ENCODE measurements around the gene SPATC1L.

Gene SPATC1L

DNA sequence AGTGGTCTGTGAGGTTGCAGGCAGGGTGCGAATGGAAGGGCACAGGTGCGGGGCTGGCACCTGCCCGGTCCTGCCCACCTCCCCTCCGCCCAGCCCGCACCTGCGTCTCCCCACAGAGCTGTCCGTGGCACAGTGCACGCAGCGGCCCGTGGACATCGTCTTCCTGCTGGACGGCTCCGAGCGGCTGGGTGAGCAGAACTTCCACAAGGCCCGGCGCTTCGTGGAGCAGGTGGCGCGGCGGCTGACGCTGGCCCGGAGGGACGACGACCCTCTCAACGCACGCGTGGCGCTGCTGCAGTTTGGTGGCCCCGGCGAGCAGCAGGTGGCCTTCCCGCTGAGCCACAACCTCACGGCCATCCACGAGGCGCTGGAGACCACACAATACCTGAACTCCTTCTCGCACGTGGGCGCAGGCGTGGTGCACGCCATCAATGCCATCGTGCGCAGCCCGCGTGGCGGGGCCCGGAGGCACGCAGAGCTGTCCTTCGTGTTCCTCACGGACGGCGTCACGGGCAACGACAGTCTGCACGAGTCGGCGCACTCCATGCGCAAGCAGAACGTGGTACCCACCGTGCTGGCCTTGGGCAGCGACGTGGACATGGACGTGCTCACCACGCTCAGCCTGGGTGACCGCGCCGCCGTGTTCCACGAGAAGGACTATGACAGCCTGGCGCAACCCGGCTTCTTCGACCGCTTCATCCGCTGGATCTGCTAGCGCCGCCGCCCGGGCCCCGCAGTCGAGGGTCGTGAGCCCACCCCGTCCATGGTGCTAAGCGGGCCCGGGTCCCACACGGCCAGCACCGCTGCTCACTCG, 52.2 kb downstream of the SPATC1L start:
- no peak for ATAC-seq
- TF ChIP-seq SNAI2 (CRISPR knock-in tag; IDR thresholded peaks at IDR 0.05) (no peak), ESRRG (CRISPR knock-in tag; IDR thresholded peaks at IDR 0.05) (no peak), TCF4 (CRISPR knock-in tag; IDR thresholded peaks at IDR 0.05; ENCODE audit: borderline replicate concordance) (no peak), ISL1 (CRISPR knock-in tag; IDR thresholded peaks at IDR 0.05) (no peak), OSR1 (CRISPR knock-in tag; IDR thresholded peaks at IDR 0.05) (no peak), BACH2 (CRISPR knock-in tag; IDR thresholded peaks at IDR 0.05; ENCODE audit: borderline replicate concordance) (no peak), TOX (CRISPR knock-in tag; IDR thresholded peaks at IDR 0.05; ENCODE audit: borderline replicate concordance) (no peak), ZNF70 (CRISPR knock-in tag; IDR thresholded peaks at IDR 0.05) (no peak), ARNTL (CRISPR knock-in tag; IDR thresholded peaks at IDR 0.05; ENCODE audit: borderline replicate concordance, low read depth) (no peak), ZNF8 (CRISPR knock-in tag; IDR thresholded peaks at IDR 0.05) (no peak), ZNF565 (CRISPR knock-in tag; conservative IDR thresholded peaks at IDR 0.05; ENCODE audit: low read depth) (no peak), PPARA (CRISPR knock-in tag; IDR thresholded peaks at IDR 0.05; ENCODE audit: borderline replicate concordance) (no peak), CSDC2 (CRISPR knock-in tag; IDR thresholded peaks at IDR 0.05) (no peak), ZFP30 (CRISPR knock-in tag; IDR thresholded peaks at IDR 0.05) (no peak)
- TF ChIP-seq, protein P1, sequence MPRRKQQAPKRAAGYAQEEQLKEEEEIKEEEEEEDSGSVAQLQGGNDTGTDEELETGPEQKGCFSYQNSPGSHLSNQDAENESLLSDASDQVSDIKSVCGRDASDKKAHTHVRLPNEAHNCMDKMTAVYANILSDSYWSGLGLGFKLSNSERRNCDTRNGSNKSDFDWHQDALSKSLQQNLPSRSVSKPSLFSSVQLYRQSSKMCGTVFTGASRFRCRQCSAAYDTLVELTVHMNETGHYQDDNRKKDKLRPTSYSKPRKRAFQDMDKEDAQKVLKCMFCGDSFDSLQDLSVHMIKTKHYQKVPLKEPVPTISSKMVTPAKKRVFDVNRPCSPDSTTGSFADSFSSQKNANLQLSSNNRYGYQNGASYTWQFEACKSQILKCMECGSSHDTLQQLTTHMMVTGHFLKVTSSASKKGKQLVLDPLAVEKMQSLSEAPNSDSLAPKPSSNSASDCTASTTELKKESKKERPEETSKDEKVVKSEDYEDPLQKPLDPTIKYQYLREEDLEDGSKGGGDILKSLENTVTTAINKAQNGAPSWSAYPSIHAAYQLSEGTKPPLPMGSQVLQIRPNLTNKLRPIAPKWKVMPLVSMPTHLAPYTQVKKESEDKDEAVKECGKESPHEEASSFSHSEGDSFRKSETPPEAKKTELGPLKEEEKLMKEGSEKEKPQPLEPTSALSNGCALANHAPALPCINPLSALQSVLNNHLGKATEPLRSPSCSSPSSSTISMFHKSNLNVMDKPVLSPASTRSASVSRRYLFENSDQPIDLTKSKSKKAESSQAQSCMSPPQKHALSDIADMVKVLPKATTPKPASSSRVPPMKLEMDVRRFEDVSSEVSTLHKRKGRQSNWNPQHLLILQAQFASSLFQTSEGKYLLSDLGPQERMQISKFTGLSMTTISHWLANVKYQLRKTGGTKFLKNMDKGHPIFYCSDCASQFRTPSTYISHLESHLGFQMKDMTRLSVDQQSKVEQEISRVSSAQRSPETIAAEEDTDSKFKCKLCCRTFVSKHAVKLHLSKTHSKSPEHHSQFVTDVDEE (CRISPR knock-in tag; IDR thresholded peaks at IDR 0.05), result no peak
- TF ChIP-seq, protein P2, sequence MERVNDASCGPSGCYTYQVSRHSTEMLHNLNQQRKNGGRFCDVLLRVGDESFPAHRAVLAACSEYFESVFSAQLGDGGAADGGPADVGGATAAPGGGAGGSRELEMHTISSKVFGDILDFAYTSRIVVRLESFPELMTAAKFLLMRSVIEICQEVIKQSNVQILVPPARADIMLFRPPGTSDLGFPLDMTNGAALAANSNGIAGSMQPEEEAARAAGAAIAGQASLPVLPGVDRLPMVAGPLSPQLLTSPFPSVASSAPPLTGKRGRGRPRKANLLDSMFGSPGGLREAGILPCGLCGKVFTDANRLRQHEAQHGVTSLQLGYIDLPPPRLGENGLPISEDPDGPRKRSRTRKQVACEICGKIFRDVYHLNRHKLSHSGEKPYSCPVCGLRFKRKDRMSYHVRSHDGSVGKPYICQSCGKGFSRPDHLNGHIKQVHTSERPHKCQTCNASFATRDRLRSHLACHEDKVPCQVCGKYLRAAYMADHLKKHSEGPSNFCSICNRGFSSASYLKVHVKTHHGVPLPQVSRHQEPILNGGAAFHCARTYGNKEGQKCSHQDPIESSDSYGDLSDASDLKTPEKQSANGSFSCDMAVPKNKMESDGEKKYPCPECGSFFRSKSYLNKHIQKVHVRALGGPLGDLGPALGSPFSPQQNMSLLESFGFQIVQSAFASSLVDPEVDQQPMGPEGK (CRISPR knock-in tag; IDR thresholded peaks at IDR 0.05; ENCODE audit: borderline replicate concordance), result no peak
- TF ChIP-seq, protein P3, sequence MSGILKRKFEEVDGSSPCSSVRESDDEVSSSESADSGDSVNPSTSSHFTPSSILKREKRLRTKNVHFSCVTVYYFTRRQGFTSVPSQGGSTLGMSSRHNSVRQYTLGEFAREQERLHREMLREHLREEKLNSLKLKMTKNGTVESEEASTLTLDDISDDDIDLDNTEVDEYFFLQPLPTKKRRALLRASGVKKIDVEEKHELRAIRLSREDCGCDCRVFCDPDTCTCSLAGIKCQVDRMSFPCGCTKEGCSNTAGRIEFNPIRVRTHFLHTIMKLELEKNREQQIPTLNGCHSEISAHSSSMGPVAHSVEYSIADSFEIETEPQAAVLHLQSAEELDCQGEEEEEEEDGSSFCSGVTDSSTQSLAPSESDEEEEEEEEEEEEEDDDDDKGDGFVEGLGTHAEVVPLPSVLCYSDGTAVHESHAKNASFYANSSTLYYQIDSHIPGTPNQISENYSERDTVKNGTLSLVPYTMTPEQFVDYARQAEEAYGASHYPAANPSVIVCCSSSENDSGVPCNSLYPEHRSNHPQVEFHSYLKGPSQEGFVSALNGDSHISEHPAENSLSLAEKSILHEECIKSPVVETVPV (CRISPR knock-in tag; IDR thresholded peaks at IDR 0.05), result no peak
- TF ChIP-seq, protein P4, sequence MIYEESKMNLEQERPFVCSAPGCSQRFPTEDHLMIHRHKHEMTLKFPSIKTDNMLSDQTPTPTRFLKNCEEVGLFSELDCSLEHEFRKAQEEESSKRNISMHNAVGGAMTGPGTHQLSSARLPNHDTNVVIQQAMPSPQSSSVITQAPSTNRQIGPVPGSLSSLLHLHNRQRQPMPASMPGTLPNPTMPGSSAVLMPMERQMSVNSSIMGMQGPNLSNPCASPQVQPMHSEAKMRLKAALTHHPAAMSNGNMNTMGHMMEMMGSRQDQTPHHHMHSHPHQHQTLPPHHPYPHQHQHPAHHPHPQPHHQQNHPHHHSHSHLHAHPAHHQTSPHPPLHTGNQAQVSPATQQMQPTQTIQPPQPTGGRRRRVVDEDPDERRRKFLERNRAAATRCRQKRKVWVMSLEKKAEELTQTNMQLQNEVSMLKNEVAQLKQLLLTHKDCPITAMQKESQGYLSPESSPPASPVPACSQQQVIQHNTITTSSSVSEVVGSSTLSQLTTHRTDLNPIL (CRISPR knock-in tag; IDR thresholded peaks at IDR 0.05; ENCODE audit: low read depth), result no peak
- TF ChIP-seq, protein P5, sequence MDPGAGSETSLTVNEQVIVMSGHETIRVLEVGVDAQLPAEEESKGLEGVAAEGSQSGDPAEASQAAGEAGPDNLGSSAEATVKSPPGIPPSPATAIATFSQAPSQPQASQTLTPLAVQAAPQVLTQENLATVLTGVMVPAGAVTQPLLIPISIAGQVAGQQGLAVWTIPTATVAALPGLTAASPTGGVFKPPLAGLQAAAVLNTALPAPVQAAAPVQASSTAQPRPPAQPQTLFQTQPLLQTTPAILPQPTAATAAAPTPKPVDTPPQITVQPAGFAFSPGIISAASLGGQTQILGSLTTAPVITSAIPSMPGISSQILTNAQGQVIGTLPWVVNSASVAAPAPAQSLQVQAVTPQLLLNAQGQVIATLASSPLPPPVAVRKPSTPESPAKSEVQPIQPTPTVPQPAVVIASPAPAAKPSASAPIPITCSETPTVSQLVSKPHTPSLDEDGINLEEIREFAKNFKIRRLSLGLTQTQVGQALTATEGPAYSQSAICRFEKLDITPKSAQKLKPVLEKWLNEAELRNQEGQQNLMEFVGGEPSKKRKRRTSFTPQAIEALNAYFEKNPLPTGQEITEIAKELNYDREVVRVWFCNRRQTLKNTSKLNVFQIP (CRISPR knock-in tag; IDR thresholded peaks at IDR 0.05; ENCODE audit: borderline replicate concordance, low read depth), result no peak

DNA sequence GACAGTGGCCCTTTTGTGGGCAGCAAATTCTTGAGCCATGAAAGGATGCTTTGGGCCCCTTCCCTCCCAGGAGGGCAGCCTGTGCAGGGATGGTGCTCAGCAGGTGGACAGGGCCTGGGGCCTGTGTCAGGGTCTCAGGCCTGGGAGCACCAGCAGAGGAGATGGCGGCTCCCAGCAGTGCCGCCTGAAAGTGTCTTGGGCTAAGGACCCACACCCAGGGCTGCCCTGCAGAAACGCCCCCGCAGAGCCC, 52.7 kb downstream of the SPATC1L start:
- no peak for ATAC-seq
- TF ChIP-seq CSDC2 (CRISPR knock-in tag; IDR thresholded peaks at IDR 0.05) (no peak), ESRRG (CRISPR knock-in tag; IDR thresholded peaks at IDR 0.05) (no peak), OSR1 (CRISPR knock-in tag; IDR thresholded peaks at IDR 0.05) (no peak), RARB (CRISPR knock-in tag; IDR thresholded peaks at IDR 0.05) (no peak), TOX (CRISPR knock-in tag; IDR thresholded peaks at IDR 0.05; ENCODE audit: borderline replicate concordance) (no peak), ARNTL (CRISPR knock-in tag; IDR thresholded peaks at IDR 0.05; ENCODE audit: borderline replicate concordance, low read depth) (no peak), SNAI2 (CRISPR knock-in tag; IDR thresholded peaks at IDR 0.05) (no peak), PPARA (CRISPR knock-in tag; IDR thresholded peaks at IDR 0.05; ENCODE audit: borderline replicate concordance) (no peak), TCF4 (CRISPR knock-in tag; IDR thresholded peaks at IDR 0.05; ENCODE audit: borderline replicate concordance) (no peak), ZFP30 (CRISPR knock-in tag; IDR thresholded peaks at IDR 0.05) (no peak), ZNF8 (CRISPR knock-in tag; IDR thresholded peaks at IDR 0.05) (no peak), ISL1 (CRISPR knock-in tag; IDR thresholded peaks at IDR 0.05) (no peak), GLIS3 (CRISPR knock-in tag; IDR thresholded peaks at IDR 0.05) (no peak)
- TF ChIP-seq, protein P3 (CRISPR knock-in tag; IDR thresholded peaks at IDR 0.05), result no peak
- TF ChIP-seq, protein P5 (CRISPR knock-in tag; IDR thresholded peaks at IDR 0.05; ENCODE audit: borderline replicate concordance, low read depth), result no peak
- TF ChIP-seq, protein P2 (CRISPR knock-in tag; IDR thresholded peaks at IDR 0.05; ENCODE audit: borderline replicate concordance), result no peak
- TF ChIP-seq, protein P4 (CRISPR knock-in tag; IDR thresholded peaks at IDR 0.05; ENCODE audit: low read depth), result no peak
